HG02938 (cell line): Measurements from ENCODE around the gene FTH1.

Experiments used
- ATAC-seq: cut with Tn5 transposase; IDR thresholded peaks from one replicate; pipeline ENCODE4 v1.9.1; 2021; ENCODE audit warnings: mild to moderate bottlenecking, moderate library complexity; ENCODE audit not compliant: unreplicated experiment

FTH1 gene

DNA sequence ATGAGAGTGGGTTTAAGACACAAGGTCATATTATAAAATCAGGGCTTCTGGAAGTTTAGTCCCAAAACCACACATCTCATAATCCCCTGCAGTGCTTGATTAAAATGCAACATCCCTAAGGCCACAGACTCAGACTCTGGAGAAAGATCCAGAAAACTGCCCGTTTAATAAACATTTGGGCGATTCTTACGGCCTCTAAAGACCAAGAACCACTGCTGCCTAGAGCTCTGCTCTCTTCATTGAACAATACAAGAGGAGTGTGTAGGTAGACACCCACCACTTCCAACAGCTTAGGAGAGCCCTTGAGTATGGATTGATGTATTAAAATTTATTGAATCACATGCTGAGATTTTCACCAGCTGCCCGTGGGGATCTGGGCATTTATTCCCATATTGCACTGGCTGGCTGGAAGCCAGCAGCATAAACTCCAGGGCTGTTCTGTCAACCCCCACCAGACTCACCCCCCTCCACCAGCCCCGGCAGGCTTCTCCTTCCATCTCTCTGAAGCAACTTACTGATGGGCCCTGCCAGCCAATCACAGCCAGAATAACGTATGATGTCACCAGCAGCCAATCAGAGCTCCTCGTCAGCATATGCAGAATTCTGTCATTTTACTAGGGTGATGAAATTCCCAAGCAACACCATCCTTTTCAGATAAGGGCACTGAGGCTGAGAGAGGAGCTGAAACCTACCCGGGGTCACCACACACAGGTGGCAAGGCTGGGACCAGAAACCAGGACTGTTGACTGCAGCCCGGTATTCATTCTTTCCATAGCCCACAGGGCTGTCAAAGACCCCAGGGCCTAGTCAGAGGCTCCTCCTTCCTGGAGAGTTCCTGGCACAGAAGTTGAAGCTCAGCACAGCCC lies 18.0 kb downstream of the FTH1 start:
- ATAC-seq: no peak

DNA sequence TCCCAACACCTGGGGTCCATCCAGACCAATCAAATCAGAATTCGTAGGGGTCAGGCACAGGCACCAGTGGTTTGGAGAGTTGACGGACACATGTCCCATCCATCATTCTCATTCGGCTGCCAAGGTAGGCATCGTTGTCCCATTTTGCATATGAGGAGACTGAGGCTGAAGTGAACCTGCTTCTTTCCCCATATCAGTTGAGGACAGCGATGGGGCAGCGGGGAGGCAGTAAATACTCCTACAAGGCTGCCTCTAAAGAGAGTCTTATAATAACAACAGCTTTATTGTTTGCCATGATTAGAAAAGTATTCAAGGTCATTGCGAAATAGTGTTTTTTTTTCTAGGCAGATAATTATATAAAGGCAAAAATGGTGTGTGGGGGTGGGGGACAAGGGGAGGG lies 18.9 kb downstream of the FTH1 start:
- ATAC-seq: no peak

DNA sequence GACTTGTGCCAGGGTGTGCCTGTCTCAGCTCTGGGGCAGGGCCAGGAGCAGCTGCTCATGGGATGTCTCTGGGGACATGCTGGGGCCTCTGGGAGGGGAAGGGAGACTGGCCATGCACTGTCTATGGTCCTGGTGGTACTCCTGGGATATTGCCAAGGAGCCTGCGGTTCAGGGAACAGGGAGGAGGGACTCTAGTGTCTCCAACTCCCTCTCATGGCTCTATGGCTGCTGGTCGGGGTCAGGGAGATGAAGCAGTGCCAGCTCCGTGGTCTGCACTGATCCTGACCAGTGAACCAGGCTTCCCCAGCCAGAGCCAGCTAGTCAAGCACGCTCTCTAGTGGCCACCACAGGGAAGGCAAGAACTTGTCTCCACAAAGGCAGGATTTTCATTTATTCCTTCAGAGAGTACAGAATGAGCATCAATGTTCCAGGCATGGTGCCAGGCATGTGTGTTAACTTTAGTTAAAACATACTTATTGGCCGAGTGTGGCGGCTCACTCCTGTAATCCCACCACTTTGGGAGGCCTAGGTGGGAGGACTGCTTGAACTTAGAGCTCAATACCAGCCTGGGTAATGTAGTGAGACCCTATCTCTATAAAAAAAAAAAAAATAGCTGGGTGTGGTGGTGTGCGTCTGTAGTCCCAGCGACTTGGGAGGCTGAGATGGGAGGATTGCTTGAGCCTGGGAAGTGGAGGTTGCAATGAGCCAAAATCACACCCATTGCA lies 19.8 kb downstream of the FTH1 start:
- no peak for ATAC-seq

DNA sequence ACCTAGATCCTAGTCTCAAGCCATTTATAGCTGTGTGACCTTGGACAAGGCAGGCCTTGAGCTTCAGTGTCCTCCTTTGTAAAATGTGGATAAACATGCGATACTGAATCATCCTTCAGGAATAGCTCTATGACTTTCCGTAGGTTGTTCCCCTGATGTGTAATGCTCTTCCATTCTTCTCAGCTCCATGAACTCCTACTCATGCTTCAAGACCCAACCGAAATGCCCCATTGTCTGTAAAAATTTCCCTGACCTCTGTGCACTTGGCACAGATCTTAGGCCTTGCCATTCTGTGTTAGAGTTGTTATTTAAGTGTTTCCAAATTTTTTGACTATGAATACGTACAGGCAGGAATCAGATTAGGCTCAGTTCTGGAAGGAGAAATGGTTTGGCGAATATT lies 20.5 kb downstream of the FTH1 start:
- no peak for ATAC-seq

DNA sequence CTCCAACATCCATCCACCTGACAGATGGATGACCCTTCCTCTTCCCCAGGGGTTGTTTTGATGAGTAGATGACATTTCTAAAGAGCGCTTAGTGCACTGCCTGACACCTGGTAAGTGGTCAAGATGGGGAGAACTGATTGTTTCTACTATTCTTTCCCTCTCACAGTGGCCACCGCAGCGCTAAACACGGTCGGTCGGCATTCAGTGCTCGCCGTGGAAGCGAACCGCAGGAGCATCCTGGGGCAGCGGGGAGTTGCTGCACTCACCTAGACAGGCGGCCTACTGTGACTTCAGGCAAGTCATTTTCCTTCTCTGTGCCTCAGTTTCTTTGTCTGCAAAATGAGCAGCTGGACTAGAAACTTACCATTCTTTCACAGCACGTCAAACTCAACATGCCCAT lies 22.2 kb downstream of the FTH1 start:
- ATAC-seq: no peak

DNA sequence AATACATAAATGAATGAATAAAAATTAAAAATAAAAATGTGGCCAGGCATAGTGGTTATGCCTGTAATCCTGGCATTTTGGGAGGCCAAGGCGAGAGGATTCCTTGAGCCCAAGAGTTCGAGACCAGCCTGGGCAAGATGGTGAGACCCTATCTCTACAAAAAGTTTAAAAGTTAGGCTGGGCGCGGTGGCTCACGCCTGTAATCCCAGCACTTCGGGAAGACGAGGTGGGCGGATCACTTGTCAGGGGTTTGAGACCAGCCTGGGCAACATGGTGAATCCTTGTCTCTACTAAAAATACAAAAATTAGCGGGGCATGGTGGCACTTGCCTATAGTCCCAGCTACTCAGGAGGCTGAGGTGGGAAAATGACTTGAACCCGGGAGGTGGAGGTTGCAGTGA lies 27.0 kb downstream of the FTH1 start:
- no peak for ATAC-seq

DNA sequence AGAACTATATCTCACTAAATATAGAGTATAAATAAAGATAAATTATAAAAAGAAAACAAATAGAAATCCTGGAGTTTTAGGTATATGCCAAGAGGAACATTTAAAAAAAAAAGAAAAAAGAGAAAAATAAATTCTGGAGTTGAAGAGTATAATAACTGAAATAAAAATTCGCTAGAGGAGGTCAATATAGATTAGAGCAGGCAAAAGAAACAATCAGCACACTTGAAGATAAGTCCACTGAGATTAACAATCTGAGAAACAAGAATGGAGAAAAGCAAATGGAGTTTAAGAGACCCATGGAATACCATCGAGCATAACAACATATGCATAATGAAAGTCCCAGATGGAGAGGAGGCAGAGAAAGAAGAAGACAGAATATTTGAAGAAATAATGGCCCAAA lies 31.6 kb downstream of the FTH1 start:
- no peak for ATAC-seq

DNA sequence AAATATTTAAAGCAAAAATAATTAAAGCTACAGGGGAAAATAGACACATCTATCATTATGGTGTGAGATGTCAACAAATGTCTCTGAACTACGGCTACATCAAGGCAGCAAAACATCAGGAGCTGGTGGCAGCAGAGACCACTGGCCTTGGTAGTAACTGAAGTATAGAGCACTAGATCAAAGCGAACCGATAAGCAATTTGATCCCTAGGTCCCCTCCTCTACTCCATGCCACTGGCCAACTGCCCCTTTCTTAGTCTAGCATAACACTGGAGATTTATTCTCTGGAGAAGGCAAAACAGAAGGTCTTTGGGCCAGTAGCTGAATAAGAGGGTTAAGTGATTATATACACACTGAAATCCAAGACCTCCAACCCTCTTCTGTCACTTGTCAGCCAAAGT lies 36.5 kb downstream of the FTH1 start:
- ATAC-seq: no peak

DNA sequence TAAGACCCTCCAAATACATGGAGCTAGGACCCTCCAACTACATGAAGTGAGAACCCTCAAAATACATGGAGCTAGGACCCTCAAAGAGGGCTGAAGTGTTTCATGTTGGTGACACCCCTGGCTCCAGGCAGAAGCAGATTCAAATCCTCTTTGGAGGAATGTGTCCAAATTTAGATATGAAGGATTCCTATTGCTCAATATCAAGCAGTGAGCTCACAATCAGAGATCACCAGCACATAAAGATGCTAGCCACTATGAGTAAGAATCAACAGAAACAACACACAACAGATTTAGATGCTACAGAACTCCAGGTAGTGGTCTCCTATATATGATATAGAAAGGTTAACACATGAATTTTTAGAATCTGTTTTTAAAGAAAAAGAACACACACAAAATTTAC lies 38.8 kb downstream of the FTH1 start:
- no peak for ATAC-seq

DNA sequence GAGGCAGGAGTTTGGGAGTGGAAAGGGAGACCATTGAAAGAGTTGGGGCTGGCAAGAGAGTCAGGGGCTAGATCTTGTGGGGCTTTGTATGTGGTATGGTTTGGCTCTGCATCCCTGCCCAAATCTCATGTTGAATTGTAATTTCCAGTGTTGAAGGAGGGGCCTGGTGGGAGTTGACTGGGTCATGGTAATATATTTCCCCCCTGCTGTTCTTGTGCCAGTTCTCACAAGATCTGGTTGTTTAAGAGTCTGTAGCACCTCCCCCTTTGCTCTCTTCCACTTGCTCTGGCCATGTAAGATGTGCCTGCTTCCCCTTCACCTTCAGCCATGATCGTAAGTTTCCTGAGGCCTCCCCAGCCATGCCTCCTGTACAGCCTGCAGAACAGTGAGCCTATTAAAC lies 39.9 kb downstream of the FTH1 start:
- ATAC-seq: no peak

DNA sequence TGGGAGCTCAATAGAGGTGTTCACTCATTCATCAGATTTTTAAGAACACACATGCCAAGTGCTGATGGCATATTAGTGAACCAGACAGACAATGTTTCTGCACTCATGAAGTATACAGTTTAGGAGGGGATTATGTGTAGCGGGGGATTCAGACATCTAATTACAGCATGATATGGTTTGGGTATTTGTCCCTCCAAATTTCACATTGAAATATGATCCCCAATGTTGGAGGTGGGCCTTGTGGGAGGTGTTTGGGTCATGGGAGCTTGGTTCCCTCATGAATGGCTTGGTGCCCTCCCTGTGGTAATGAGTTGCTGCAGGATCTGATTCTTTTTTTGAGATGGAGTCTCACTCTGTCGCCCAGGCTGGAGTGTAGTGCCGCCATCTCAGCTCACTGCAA lies 41.2 kb downstream of the FTH1 start:
- no peak for ATAC-seq

DNA sequence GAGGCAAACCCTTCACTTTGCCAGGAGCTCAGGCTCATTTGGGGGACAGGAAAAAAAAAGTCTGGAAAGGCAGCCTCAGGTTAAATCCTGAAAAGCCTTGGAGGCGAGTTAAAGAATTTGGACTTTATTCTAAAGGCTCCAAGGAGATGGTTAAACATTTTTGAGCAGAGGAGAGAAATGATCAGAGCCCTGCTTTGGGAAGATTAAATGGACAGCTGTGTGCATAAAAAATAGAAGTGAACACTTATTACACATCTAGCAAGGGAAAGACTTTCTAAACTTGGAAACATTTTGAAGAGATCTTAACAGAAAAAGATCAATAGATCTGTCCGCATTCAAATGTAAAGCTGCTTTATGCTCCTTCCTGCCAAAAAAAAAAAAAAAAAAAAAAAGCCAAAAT lies 41.7 kb downstream of the FTH1 start:
- no peak for ATAC-seq

DNA sequence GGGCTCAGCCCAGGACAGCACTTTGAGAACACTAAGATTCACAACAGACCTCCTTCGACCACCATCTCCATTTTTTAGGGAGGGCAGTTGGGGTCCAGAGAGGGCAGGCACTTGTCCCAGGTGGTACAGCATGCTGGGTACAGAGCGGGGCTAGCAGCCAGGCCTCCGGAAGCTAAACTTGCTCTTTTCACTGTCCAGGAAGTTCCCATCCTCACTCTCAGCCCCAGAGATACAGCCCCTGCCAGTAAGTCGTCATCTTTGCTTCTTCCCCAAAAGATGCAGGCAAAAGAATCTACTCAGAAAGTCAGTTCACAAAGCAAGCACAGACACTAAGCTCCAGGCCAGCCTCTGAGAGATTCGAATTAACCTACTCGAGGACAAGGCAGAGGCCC lies 43.4 kb downstream of the FTH1 start:
- ATAC-seq: no peak

DNA sequence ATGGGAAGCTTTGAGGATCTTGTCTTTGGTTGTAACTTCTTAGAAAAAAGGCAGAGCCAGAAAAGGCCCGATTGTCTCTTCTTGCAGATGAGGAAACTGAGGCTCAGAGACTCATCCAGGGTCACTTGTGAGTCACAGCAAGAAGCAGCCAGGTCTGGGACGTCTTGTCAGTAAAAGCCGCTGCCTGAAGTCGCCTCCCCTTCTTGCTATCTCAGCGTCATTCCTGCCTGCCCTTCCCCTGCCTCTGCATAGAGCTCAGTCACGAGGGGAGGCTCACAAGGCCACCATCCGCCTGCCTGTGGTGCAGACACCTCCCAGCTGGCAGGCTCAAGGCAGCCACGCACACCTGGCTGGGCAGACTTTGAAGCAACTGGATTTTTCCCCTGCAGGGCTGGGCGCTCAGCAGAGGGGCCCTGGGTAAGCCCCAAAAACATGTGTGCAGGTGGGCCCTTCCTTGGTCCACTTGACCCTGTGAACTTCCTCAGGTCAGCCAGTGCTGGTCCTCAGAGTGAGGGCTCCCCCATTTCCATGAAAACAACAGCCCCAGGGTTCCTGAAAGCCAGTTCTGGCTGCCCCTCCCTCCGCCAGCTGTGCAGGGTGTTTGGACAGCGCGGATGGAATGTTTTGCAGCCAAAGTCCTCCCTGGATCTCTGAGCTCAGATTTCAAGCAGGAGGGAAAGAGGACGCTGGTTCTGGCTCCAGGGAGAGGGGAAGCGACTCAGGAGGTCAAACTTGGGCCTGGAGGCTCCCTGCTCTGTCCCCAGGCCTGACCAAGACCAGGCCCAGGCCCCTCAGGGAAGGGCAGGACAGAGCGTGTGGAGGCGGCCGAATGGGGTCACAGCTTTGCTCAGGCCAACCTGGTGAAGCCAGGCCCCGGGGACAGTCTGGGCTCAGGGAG lies 44.0 kb downstream of the FTH1 start:
- ATAC-seq: no peak

DNA sequence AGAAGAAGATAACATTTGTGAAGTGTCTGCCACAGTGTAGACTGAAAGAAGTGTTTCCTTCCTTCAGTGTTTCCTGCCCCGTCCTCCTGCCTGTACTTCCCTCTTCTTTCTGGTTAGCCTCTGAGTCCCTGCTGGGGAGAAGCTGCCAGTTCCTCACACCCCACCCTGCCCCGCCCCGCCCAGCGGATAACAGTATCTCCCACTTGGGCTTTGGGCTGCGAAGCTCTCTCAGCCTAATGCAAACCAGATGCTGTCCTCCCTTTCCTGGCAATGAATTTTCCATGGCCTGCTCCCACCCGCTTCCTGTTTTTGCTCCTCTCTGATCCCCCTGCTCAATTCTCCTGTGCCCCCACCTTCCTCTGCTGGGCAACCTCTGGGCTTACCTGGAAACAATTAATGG lies 44.9 kb downstream of the FTH1 start:
- ATAC-seq: no peak

DNA sequence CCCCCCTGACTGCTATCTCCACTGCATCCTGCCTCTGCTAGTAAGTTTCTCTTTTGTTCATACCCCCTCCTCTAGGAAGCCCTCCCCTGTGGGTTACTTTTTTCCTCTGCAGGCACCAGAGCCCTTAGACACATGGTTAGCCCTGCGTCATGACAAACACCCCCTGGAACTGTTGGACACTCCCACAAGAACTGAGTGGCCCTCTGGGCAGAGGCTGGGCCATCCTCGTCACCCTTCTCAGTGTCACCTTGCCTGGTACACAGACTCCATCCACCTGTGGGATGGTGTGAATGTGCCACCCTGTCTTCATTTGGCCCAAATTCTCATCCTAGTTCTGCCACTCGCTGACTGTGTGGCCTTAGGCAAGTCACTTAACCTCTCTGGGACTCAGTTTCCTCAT lies 46.0 kb downstream of the FTH1 start:
- no peak for ATAC-seq

DNA sequence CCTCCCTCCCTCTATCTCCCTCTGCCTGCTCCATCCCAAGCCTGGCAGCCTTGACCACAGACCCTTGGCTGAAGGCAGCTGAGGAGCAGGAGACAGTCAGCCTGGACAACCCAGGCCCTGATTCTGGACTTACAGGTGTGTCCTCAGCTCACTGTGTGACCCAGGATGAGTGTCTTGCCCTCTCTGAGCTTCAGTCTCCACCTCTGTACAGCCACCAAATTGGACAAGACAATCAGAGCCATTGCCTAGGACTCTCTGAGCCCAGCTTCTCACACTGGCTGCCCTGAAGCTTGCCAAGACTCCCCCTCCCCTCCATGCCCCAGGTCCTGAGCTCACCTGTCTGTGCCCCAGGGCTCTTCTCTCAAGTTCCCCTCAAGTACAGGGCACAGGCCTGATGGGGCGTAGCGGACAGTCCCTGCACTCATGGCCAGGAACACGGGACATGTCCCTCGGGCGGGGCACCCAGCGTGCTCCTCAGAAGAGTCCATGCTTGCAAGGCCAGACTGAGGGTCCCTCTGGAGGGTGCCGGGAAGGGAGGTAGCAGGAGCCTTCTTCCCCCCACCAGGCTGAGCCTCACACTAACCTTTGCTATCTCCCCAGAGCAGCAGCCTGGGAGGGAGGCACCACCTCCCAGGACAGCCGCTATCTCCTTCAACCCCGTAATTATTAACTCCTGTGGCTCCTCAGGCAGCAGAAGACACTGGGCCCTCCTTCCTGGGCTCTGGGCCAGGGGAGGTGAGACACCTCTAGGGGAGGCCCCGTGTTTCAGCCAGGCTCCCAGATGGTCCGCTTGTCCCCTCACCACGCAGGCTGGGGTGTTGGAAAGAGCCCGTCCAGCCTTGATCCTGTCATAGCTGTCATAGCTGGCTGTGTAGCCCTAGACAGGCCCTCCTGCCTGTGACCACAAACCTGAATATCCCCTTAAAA lies 47.5 kb downstream of the FTH1 start:
- ATAC-seq: no peak

DNA sequence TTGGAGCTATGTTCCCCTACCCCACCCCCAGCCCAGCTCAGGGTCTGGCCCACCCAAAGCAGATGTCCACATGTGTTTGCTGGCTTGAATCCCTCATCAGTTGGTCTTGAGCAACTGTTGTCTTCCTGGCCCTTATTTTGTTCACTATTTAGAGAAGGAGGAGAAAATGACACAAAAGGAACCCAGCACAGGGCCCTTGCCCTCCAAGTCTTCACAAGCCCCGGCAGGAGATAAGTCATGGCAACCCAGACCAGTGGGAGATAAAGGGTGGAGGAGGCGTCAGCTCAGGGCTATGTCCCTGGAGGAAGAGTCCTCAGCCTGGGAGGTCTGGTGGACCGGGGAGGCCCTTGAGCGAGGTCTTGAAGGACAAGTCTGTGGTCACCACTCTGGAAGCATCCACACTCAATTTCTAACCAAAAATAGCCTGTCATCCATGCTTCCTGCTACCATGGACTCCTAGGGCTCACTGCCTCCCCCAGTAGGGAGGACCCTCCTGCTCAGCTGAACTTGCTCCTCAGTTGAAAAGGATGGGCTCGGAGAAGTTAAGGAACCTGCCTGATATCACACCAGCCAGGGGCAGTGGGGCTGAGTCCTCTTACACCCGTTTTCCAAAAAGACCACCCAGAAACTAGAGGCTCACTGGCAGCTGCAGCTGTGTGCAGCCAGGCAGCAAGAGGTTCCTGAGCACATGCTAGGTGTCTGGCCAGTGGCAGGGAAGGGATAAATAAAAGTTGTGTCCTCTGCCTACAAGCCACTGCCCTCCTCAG lies 48.3 kb downstream of the FTH1 start:
- no peak for ATAC-seq

DNA sequence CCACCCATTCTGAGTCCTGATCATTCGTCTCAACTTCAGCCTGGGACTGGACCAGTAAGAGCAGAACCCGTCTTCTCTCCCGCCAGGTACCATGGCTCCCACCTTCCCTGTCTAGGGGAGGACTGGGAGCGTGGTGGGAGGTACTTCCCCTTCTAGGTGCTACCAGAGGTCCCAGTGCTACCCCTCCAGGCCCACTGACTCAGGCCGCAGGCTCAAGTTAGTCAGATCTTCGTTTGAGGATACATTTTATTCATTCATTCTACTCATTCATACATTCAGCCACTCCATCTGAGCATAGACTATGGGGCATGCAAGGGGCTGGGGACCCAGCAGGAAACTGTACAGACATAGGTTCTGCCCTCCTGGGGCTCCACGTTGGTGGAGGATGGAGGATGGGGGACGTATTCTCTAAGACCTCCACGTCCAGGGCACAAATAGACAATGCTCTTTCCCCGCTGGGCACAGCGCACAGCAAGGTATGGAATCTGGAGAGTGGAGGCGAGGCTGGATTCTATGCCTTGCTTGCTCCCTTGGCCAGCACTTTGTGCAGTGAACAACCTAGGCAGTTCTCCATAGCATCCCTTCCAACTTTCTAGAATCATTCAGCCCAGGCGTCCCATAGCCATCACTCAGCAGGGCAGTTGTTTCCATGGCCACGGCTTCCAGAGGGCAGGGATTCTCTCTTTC lies 49.0 kb downstream of the FTH1 start:
- no peak for ATAC-seq
